ENCODE measurements around the gene LRP5.
"Not testable (repeated sequence)": the region's sequence is repeated elsewhere in the genome, so short reads cannot be mapped to it uniquely, and the experiment has no call there.

Gene LRP5

DNA sequence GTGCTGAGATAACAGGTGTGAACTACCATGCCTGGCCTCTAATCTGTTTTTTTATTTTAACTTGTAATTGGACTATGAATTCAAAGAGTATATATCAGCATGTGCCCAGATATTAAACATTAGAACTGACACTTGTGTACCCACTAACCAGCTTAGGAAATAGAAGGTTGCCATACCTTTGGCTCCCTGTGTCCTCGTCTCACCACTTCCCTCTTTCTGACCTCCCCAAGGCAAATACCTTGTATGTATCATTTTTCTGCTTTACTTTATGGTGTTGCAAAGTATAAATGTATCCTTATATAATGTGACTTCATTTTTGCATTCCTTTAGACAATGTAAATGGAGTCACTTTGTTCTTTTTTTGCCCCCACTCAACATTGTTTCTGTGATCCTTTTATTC, 157.3 kb downstream of the LRP5 start:
- no peak for DNase-seq (ENCODE audit: low spot score)

DNA sequence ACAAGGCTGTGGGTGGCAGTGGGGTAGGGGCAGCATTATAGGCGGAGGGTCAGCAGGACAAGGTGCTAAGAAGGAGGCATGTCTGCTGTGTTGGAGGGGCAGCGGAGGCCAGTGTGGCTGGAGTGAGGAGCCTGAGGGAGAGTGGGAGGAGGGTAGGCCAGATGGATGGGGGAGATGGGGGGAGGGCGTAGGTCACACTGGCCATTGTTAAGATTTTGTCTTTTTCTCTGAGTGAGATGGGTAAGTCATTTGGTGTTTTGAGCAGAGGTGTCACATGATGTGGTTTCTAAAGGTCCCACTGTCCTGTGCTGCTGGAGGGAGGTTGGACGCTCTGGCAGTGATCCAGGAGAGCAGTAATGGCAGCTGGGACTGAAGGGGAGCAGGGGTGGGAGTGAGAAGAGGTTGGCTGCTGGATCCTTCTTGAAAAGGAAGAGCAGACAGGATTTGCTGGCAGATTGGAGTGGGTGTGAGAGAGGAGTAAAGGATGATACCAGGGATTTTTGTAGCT, 158.0 kb downstream of the LRP5 start:
- no peak for DNase-seq (ENCODE audit: low spot score)

DNA sequence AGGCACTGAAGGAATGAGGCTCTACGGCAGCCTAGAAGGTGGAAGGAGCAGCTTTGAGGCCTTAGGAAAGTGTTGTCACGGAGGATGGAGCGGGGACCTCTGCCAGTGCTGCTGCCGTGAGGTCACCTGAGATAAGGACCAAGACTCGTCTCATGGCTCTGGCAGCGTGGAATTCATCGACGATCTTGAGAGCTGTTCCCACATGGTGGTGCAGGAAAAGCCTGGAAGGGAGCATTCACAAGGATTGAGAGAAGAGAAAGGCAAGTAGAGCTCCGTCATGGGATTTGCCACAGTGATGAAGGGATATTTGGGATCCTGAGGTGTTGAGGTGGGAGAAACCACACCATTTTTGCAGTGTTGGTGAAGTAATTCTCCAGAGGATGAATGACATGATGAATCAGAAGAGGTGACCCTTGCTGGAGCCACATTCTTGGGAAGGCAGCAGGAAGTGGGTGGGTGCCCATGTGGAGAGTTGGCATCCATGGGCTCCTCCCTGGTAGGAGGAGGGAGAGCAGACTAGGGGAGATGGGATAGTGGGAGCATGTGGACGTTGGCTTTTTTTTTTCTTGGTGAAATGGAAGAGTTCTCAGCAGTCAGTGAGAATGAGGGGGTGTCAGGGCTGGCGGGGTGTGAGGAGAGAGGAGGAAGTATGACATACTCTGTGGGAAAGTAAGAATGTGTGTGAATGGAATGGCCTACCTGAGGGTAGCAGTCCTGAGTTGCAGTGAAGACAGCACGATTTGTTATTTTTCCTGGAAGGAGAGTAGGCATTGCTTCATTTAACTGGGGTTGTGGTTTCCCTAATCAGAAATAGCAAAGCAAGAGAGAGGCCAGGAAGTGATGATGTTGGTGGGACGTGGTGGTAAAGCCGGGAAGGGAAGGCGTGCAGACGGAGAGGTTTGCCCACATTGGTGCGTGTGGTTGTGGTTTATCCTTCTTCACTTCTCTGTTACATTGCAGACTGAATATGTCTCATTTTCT, 159.3 kb downstream of the LRP5 start:
- peak; percentile 68 for DNase-seq (ENCODE audit: low spot score)

DNA sequence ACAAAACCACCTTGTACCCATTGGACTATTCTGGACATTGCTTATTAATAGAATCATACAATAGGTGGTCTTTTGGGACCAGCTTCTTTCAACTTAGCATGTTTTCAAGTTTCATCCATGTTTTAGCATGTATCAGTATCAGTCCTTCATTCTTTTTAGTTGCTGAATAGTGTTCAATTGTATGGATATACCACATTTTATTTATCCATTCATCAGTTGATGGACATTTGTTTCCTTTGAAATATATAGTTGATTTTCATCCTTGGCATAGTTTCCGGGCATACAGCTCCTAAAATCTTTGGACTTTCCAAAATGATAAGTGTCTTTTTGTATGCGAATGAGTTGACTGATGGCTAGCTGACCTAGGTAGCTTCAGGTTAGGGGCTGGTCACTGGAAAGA, 160.4 kb downstream of the LRP5 start:
- no peak for DNase-seq (ENCODE audit: low spot score)

DNA sequence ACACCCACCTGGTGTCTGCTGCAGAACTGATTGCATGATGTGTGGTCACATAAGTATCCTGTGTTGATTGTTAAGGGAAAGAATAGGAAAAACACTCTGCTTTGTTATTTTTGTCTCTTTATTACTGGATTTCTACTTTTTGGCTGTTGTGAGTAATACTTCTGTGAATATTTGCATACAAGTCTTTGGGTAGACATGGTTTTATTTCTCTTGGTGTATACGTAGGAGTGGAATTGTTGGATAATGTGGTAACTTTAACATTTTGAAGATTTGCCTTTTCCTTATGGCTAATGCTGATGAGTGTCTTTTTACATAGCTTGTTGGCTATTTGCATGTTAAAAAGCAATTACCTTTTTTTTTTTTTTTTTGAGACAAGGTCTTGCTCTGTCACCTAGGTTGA, 161.3 kb downstream of the LRP5 start:
- no peak for DNase-seq (ENCODE audit: low spot score)

DNA sequence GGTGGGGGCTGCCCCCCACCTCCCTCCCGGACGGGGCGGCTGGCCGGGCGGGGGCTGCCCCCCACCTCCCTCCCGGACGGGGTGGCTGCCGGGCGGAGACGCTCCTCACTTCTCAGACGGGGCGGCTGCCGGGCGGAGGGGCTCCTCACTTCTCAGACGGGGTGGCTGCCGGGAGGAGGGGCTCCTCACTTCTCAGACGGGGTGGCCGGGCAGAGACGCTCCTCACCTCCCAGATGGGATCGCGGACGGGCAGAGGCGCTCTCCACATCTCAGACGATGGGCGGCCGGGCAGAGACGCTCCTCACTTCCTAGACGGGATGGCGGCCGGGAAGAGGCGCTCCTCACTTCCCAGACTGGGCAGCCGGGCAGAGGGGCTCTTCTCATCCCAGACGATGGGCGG, 163.2 kb downstream of the LRP5 start:
- not testable (repeated sequence) for DNase-seq (ENCODE audit: low spot score)

DNA sequence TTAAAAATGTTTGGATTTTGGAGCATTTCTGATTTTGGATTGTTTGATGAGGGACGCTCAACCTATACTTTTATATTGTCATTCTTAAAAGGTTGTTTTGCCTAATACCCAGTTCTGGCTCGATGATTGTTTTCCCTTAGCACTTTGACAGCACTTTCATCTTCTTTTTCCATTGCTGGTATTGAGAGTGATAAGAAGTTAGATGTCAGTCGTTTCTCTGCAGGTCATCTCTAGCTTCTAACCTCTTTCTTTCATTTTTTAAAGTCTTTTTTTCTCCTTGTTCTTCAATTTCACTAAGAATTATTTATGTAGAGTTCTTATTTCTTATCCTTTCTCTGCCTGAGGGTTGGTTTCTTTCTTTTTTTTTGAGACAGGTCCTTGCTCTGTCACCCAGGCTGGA, 167.0 kb downstream of the LRP5 start:
- no peak for DNase-seq (ENCODE audit: low spot score)

DNA sequence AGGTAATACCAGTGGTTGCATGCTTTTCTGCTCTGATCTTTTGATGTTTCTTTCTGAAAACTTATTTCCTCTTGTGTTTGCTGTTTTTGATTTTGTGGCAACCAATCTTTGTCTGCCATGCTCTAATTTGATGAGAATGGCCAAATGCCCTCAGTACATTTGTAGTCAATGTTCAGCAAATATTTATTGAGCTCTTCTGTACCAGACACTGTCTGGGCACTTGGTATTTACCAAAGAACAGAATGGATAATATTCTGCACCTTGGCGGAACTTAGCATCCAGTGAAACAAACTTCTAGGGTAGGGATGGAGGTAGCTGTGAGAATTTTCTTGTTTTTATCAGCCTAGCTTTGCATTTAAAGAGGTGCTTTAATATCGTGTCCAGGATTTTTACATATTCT, 167.8 kb downstream of the LRP5 start:
- no peak for DNase-seq (ENCODE audit: low spot score)

DNA sequence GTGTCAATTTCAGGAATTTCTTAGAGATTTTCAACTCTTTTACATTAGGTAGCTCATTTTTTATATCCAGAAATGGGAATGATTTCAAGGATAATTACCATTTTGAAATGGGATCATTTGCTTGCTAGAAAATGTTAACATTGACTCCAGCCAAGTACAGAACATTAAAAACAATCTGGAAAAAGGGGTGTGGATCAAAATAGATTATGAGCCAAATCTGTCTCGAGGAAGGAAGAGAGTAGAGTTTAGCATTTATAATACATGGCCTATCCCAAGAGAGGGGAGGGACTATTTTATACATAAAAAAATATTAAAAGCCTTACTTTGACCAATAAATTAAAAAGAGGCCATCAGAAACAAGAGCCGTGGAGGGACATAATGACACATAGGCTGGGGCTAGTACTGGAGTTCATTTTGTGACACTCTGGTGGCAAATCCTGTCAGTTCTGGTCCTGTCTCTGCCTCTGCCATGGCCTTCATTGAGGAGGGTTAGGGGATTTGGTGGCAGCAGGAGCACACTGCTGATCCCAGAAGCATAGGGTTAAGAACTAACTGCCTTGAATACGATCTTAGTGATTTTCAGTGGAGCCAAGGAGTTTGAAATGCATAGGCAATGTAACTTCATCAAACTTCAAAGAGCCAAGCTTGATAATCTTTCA, 168.6 kb downstream of the LRP5 start:
- no peak for DNase-seq (ENCODE audit: low spot score)

DNA sequence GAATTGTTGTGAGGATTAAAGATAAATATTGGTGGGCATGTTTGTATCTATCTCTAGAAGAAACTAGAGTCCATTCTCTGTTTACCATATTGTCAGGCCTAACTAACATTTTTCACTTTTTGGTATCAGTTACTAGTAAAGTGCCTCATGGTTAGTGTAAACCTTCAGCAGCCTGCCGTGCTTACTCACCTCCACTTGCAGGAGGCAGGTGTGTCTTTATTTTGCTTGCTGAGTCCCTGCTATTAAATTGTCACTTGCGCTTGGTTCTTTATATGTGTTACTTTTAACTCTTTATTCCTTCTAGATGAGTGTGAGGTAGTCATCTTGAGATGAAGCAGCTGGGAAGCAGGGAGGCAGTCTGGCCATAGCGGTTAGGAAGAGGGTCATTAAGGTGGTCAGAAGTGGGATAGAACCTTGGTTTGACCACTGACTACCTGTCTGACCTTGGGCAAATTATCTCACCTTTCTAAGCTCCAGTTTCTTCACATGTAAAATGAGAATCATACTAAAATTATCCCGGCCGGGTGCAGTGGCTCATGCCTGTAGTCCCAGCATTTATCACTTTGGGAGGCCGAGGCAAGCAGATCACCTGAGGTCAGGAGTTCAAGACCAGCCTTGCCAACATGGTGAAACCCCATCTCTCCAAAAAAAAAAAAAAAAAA, 169.3 kb downstream of the LRP5 start:
- DNase-seq (ENCODE audit: low spot score): no peak

DNA sequence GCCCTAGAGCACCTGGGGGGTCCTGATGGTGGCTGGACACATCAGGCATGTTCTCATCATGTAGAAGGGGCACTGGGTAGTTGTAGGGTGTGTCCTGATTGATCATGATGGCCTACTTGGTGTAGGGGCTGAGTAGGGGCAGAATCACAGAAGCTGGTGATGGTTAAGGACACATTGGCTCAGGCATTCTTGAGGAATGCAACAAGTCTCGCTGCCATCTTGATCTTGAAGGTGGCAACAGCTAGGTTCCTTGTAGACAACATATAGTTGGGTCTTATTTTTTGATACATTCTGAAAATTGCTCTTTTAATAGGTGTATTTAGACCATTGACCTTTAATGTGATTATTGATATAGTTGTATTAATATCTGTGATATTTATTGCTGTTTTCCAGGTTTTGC, 176.2 kb downstream of the LRP5 start:
- no peak for DNase-seq (ENCODE audit: low spot score)

DNA sequence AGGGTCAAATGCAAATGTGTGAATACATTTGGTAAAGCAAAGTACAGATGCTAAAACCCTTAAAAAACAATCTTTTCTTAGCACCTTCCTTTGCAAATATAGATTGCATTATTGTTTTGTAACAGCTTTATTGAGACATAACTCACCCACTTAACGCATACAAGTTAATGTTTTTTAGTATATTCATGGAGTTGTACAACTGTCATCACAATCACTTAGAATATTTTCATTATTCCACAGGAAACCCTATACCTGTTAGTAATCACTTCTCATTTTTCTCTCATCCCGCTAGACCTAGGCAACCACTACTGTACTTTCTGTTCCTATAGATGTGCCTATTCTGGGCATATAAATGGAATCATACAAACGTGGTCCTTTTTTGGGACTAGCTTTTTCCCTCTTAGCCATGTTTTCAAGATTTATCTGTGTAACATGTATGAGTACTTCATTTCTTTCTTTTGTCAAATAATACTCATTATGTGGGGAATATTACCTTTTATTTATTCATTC, 182.9 kb downstream of the LRP5 start:
- DNase-seq (ENCODE audit: low spot score): no peak

DNA sequence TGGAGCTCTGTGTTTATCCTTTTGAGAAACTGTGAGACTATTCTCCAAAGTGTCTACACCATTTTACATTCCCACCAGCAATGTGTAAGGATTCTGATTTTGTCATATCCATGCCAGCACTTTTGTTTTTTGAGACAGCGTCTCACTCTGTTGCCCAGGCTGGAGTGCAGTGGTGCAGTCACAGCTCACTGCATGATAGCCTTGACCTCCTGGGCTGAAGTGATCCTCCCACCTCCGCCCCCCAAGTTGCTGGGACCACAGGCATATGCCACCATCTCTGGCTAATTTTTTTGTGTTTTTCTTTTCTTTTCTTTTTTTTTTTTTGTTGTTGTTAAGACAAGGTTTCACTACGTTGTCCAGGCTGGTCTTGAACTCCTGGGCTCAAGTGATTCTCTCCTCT, 183.5 kb downstream of the LRP5 start:
- no peak for DNase-seq (ENCODE audit: low spot score)

DNA sequence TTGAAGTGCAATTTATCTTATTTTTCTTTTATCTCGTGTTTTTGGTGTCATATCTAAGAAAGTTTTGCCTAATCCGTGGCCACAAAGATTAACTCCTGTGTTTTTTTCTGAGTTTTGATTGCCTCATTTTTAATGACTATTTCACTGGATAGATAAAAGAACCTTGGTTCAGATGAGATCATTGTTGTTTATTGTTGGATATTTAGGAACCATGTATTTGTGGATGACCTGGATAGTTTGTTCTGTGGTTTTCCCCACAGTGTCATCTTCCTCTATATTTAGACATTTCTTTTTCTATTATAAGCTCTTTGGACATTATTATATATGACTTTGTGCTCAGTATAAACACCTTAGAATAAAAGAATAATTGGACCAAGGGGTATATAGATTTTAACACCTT, 185.4 kb downstream of the LRP5 start:
- DNase-seq (ENCODE audit: low spot score): no peak

DNA sequence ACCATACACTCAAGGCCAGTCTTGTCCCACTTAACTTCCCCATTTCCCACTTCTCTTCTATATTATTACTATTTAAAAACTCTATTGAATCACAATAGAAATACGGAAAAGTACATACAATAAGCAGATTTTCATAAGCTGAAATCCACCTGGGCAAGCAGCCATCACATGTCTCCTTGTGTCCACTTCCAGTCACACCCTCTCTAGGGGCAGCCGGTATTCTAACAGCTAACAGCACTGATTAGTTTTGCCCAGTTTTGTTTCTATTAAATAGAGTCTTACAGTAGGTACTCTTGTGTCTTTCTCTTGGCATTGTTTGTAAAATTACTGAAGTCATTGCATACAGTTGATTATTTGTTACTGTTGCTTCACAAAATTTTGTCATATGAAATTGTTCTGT, 185.9 kb downstream of the LRP5 start:
- DNase-seq (ENCODE audit: low spot score): no peak

Data from CD4-positive, alpha-beta T cell treated with Interleukin-15 for 4 hours (primary cell).